ENCODE data around the gene RCAN1. TPM values are rescaled to one million over a fixed set of nuclear protein-coding genes. Genes with fewer than 3 reads are reported as not detected.

Gene RCAN1
- total RNA-seq: 19.0 and 34.0 TPM in 2 replicates

GRCh38 chr21:34614628-34615486, at the start of gene RCAN1:
Gene RCAN1, minus strand, starts transcription at chr21:34615113. Its CDS starts 102 bp downstream, at chr21:34615011.

GRCh38 chr21:34511787-34512455, 103.0 kb downstream of the RCAN1 start, which contains the start of gene KCNE1:
Gene KCNE1, minus strand, starts transcription at chr21:34512210. Its CDS starts 62,576 bp downstream, at chr21:34449634.

Other genes with a start within 250 kb of the RCAN1 start
- 1.6 and 1.8 TPM in 2 replicates for gene SMIM11, start 239.6 kb downstream of the RCAN1 start, total RNA-seq
- gene SMIM34, start 191.2 kb downstream of the RCAN1 start, total RNA-seq: 0.13 TPM in 1 of 2 replicates, not detected in the other
- not detected in 2 replicates for gene KCNE1, start 102.9 kb downstream of the RCAN1 start, total RNA-seq
- 0.24 and 0.26 TPM in 2 replicates for gene CLIC6, start 53.9 kb upstream of the RCAN1 start, total RNA-seq

All from epithelial cell of alveolus of lung (primary cell).